PFSK-1 (cell line): ENCODE measurements around the gene UHRF1.

ENCODE experiments used
- POLR2AphosphoS5 ChIP-seq: IDR thresholded peaks from 2 replicates; pipeline ENCODE4 v1.6.1; 2012; ENCODE audit warnings: low read depth, mild to moderate bottlenecking, control low read depth, low read length, moderate library complexity
- SIN3A ChIP-seq: IDR thresholded peaks from 2 replicates; pipeline ENCODE4 v1.6.1; 2012; ENCODE audit warnings: mild to moderate bottlenecking, low read length, moderate library complexity, borderline replicate concordance; ENCODE audit not compliant: insufficient read depth
- TAF1 ChIP-seq: IDR thresholded peaks from 2 replicates; pipeline ENCODE4 v1.6.1; 2012; ENCODE audit warnings: low read length, control low read depth, borderline replicate concordance; ENCODE audit not compliant: insufficient read depth

- TF ChIP-seq TAF1: no peak
- TF ChIP-seq SIN3A: no peak
- no peak for TF ChIP-seq POLR2AphosphoS5
Measured at GRCh38 chr19:4935444-4935843, 26.1 kb downstream of the UHRF1 start.
